Heart left ventricle (tissue), 16 donors: ENCODE measurements around the gene GABRB1. TPM values are rescaled to one million over a fixed set of nuclear protein-coding genes. Genes with fewer than 3 reads are reported as not detected.

Source experiments
- ATAC-seq, 4 donors: fragments of 200-7000 bp; cut with Tn5 transposase; one replicate each; pipeline ENCODE4 v1.9.1; 2020 to 2022; ENCODE audit warnings: moderate library complexity in 4 of 4, mild to moderate bottlenecking in 3 of 4, moderate number of reproducible peaks in 1 of 4
- DNase-seq, 5 donors: peaks; one replicate each; pipeline ENCODE4 v3.0.0-alpha.2; 2020
- H3K27ac ChIP-seq, 12 donors: fragments of 200-600 bp; sonication (generic) in 4 of 12; one replicate each; pipeline versions ENCODE4 v1.5.0 to v1.8.0; 2016 to 2022; ENCODE audit warnings: mild to moderate bottlenecking in 2 of 12
- H3K27me3 ChIP-seq, 9 donors: fragments of 200-600 bp; sonication (generic) in 2 of 9; one replicate each; pipeline versions ENCODE4 v1.5.1 to v1.8.0; 2016 to 2022; ENCODE audit warnings: mild to moderate bottlenecking in 3 of 9
- H3K36me3 ChIP-seq, 9 donors: fragments of 200-600 bp; sonication (generic) in 2 of 9; one replicate each; pipeline versions ENCODE4 v1.5.0 to v1.8.0; 2018 to 2022; ENCODE audit warnings: mild to moderate bottlenecking in 2 of 9
- H3K4me1 ChIP-seq, 12 donors: fragments of 200-600 bp; sonication (generic) in 4 of 12; one replicate each; pipeline versions ENCODE4 v1.5.0 to v1.8.0; 2016 to 2022; ENCODE audit warnings: mild to moderate bottlenecking in 3 of 12
- H3K4me3 ChIP-seq, 12 donors: fragments of 200-600 bp; sonication (generic) in 4 of 12; one replicate each; pipeline versions ENCODE4 v1.5.0 to v1.8.0; 2017 to 2022; ENCODE audit warnings: mild to moderate bottlenecking in 9 of 12, moderate library complexity in 4 of 12
- H3K9me3 ChIP-seq, 12 donors: fragments of 200-600 bp; sonication (generic) in 4 of 12; one replicate each; pipeline versions ENCODE4 v1.5.0 to v1.8.0; 2016 to 2022; ENCODE audit warnings: mild to moderate bottlenecking in 1 of 12
- POLR2A ChIP-seq, 2 donors: fragments of 450-650 bp; IDR thresholded peaks; one replicate each; pipeline ENCODE4 v1.6.1; 2017; ENCODE audit warnings: antibody characterized with exemption in 2 of 2, mild to moderate bottlenecking in 2 of 2, moderate library complexity in 2 of 2
- WGBS, 4 donors: extraction: QIAGEN DNeasy Blood & Tissue Kit in 2 of 4; methylation state at CpG; one replicate each; pipeline versions ENCODE4 v1.1.5 to v1.1.7; 2013 to 2018; 5-methylcytosine and 5-hydroxymethylcytosine counted together
- intact Hi-C, 10 donors: fragments of 100-400 bp; cut with DNase I; formaldehyde crosslinking; loops; one replicate each; pipeline versions ENCODE4 v1.11.1 to v1.14.2; 2022
- polyA plus RNA-seq, 2 donors: library from polyadenylated mRNA; stranded (reverse); fragments of 200-250 nt; gene quantifications; one replicate each; pipeline ENCODE4 v1.2.3, GENCODE V29; 2013
- total RNA-seq, 9 donors: library from RNA; depleted of rRNA in 2 of 9; stranded (reverse); fragments of >200 nt in 2 of 9; fragmentation: NEBNext Ultra II Directional in 3 of 9; extraction: Animal tissue kit (Norgen Biotek cat#: 25700) in 3 of 9; gene quantifications; one replicate each; pipeline versions ENCODE4 v1.1.0 to v1.2.4, GENCODE V29; 2016 to 2023
- TF ChIP-seq, protein P1 (sequence below), 12 donors: fragments of 200-600 bp; sonication (generic) in 4 of 12; IDR thresholded peaks; one replicate each; pipeline versions ENCODE4 v1.5.0 to v1.8.0; 2018 to 2022; ENCODE audit warnings: antibody characterized with exemption in 12 of 12, mild to moderate bottlenecking in 5 of 12
- donor health status: ischemic (EF 13 %, LVEDD 7.1; RV severe dilation, severe dysfunction).
- donor health status: healthy with polysubstance abuse.
- donor health status: DM: no; HTN: yes; CAD: no.
- donor health status: DM: no; HTN: no; CAD: no.
- donor health status: ischemic (EF 25% LVEDD 6.9; RV normal size, moderate dysfunction).
- donor health status: ischemic (EF 25% LVEDD 5.7; RV mildly dilated, moderate dysfunction).
- donor health status: healthy.
- donor health status: DM: yes; HTN: yes; CAD: no.
- donor health status: ischemic (EF 35%, LVEDD 5.7; RV mildly dilated, moderate dysfunction).
- donor health status: nonischemic (EF 11% LVEDD 7.7; RV severe dilation, severe dysfunction).
- donor health status: DM: yes; HTN: yes; CAD: no.
- donor health status: PGD.
- donor health status: ischemic (EF 29% LVEDD 5.4; RV normal size, mild dysfunction).
- donor health status: nonischemic (EF 23%, LVEDD 6.1; RV moderate dilation, normal function).

Gene GABRB1
- total and polyA plus RNA-seq, 11 donors: 1.0 to 13.6 (median 4.5) TPM

- WGBS, 4 donors: 80 to 88% (median 86%) methylated on average over 3 of the region's 3 CpGs
- Histone ChIP-seq H3K36me3 (no peaks in the 10 kb centered on the region), H3K4me1 (no peaks in the 10 kb centered on the region), H3K4me3 (no peak overlapping the region), H3K27ac (no peak overlapping the region), H3K9me3 (no peaks in the 10 kb centered on the region), H3K27me3 (no peaks in the 10 kb centered on the region)
- TF ChIP-seq, protein P1, sequence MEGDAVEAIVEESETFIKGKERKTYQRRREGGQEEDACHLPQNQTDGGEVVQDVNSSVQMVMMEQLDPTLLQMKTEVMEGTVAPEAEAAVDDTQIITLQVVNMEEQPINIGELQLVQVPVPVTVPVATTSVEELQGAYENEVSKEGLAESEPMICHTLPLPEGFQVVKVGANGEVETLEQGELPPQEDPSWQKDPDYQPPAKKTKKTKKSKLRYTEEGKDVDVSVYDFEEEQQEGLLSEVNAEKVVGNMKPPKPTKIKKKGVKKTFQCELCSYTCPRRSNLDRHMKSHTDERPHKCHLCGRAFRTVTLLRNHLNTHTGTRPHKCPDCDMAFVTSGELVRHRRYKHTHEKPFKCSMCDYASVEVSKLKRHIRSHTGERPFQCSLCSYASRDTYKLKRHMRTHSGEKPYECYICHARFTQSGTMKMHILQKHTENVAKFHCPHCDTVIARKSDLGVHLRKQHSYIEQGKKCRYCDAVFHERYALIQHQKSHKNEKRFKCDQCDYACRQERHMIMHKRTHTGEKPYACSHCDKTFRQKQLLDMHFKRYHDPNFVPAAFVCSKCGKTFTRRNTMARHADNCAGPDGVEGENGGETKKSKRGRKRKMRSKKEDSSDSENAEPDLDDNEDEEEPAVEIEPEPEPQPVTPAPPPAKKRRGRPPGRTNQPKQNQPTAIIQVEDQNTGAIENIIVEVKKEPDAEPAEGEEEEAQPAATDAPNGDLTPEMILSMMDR (IDR thresholded peaks at IDR 0.05): no peak
- no peak for TF ChIP-seq POLR2A (IDR thresholded peaks at IDR 0.05)
- ATAC-seq (no peak), DNase-seq (no peak)
- intact Hi-C loops: loop anchor here in 2 of 10 donors (10.0 kb wide), 1 partner anchor 95 kb away; no protein-coding TSS in a partner anchor
Measured at GRCh38 chr4:47469951-47470350, 438.6 kb downstream of the GABRB1 start.

DNA sequence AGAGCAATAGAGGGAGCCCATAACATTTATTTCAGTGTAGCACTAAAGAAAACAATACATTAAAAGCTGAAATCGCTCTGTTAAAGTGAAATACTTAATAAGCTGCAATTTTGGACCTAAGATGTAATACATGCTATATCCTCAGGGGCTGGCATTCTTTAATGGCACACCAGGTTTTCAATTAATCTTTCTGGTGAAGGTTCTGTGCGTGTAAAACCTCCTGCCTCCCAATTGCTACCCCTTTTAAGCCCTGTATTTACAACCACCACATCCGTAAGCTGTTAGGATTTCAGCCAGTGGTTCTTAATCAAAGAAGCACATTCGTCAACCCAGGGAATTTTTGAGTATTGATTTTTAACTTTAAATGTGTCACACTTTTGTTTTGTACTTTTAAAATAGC, 439.7 kb downstream of the GABRB1 start:
- Histone ChIP-seq H3K4me3 (no peak overlapping the region), H3K4me1 (no peaks in the 10 kb centered on the region), H3K36me3 (no peaks in the 10 kb centered on the region), H3K9me3 (no peaks in the 10 kb centered on the region), H3K27ac (no peak overlapping the region), H3K27me3 (no peaks in the 10 kb centered on the region)
- no peak for ATAC-seq
- WGBS, 4 donors: 56 to 82% (median 69%) methylated on average over 4 of the region's 4 CpGs
- no peak for TF ChIP-seq POLR2A (IDR thresholded peaks at IDR 0.05)
- TF ChIP-seq, protein P1 (IDR thresholded peaks at IDR 0.05): no peak
- no peak for DNase-seq
- intact Hi-C loops: no loop called here

DNA sequence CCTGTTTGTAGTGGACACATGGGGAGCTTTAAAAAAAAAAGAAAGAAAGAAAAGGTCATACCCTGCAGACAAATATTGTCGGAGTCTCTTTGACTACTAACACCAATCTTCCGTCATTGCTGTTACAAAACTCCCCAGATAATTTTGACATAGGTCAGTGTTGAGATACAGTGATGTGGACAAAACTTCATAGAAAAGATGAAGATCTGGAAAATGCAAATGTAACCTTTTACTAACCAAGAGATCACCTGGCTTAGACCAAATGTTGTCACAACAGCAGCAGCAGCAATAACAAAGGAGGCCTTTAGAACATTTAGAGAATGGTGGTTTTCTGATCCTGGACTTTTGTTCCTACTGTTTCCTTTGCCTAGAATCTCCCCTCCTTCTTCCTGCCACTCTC, 440.2 kb downstream of the GABRB1 start:
- DNase-seq (no peak), ATAC-seq (no peak)
- Histone ChIP-seq H3K27ac (no peak overlapping the region), H3K4me3 (no peak overlapping the region), H3K4me1 (no peaks in the 10 kb centered on the region), H3K36me3 (no peaks in the 10 kb centered on the region), H3K9me3 (no peaks in the 10 kb centered on the region), H3K27me3 (no peaks in the 10 kb centered on the region)
- intact Hi-C loops: no loop called here
- TF ChIP-seq POLR2A (IDR thresholded peaks at IDR 0.05): no peak
- WGBS, 4 donors: 85 to 97% (median 91%) methylated on average over 2 of the region's 2 CpGs

DNA sequence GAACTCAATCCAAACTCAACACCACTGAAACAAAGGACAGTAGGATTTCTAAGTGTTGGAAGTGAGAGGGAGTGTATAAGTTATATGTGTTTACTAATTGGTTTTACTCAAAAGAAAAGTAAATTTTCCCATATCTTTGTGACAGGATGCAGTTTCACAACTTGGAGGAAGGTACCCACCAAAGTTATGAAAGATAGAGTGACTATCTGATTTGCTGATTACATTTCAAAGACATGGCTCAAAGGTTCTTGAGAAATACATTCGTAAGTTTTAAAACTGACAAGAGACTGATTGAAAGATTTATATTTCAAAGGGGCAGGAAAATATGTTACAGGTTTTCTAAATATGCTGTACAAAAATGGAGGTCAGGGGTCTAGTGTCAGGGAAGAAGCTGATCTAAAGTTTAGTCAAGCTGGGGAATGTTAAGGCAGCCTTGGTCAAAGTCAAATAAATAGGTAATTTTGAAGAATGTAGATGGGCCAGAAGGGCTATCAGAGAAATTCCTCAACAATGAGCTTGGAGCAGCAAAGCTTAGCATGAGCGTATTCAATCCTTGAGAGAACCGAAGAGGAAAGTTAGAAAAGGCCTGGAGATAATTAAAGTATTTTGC, 441.9 kb downstream of the GABRB1 start:
- Histone ChIP-seq H3K27me3 (no peaks in the 10 kb centered on the region), H3K4me3 (no peak overlapping the region), H3K4me1 (no peaks in the 10 kb centered on the region), H3K36me3 (no peaks in the 10 kb centered on the region), H3K27ac (no peak overlapping the region), H3K9me3 (no peaks in the 10 kb centered on the region)
- ATAC-seq: no peak
- TF ChIP-seq, protein P1 (IDR thresholded peaks at IDR 0.05): no peak
- no peak for TF ChIP-seq POLR2A (IDR thresholded peaks at IDR 0.05)
- no peak for DNase-seq
- intact Hi-C loops: no loop called here
- WGBS, 4 donors: 87 to 91% (median 90%) methylated on average over 3 of the region's 3 CpGs

- intact Hi-C loops: loop anchor here in 1 of 10 donors (5.0 kb wide), 1 partner anchor 93 kb away; no protein-coding TSS in a partner anchor
- DNase-seq (no peak), ATAC-seq (no peak)
- H3K27ac ChIP-seq: no peak overlapping the region
- H3K9me3 ChIP-seq: no peaks in the 10 kb centered on the region
- no peak for TF ChIP-seq POLR2A (IDR thresholded peaks at IDR 0.05)
- TF ChIP-seq, protein P1 (IDR thresholded peaks at IDR 0.05): no peak
- H3K4me1 ChIP-seq: no peaks in the 10 kb centered on the region
- H3K27me3 ChIP-seq: no peaks in the 10 kb centered on the region
- no peak overlapping the region for H3K4me3 ChIP-seq
- WGBS, 4 donors: 48 to 61% (median 55%) methylated on average over 4 of the region's 4 CpGs
- H3K36me3 ChIP-seq: no peaks in the 10 kb centered on the region
Measured at GRCh38 chr4:47474799-47475198, 443.4 kb downstream of the GABRB1 start.
